GM18909 (cell line): Measurements from ENCODE around the gene LYSMD3.

Experiments used
- ATAC-seq: cut with Tn5 transposase; IDR thresholded peaks from one replicate; pipeline ENCODE4 v1.9.1; 2021; ENCODE audit warnings: mild to moderate bottlenecking; ENCODE audit not compliant: unreplicated experiment, poor library complexity

Gene LYSMD3

DNA sequence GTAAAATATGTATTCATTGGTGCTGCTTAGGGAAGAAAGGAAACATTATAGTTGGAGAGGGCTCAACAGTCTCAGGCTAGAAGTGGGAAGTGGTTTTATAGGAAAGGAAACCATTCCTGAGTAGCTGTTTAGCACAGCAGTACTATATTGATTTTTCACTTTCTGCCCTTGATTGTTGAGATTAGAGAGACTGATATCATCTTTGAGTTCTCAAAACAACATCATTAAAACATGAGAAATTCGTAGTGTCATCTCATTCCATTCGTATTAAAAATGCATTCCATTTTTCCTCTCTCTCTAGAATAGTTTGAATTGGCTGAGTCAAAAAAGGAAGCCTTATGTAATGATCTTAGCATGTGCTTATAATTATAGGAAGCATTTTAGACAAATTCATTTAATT, 40.6 kb downstream of the LYSMD3 start:
- no peak for ATAC-seq

DNA sequence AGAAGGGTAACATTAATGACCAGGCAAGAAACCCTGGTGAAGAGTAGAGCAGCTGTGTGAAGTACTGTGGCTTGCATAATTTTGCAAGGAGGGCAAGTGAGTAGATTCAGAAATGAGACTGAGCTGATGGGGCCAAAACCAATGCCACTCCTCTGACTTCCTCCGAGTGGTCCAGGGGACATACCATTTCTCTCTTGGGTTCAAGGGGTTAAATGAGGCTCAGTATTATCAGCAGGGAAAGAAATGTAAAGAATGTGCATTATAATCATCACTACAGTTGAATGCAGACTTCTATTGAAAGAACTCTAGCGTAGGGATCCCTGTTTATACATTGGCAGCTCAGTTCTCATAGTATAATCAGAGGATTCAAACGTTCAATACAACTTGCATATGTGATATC, 44.8 kb downstream of the LYSMD3 start:
- ATAC-seq, result no peak

DNA sequence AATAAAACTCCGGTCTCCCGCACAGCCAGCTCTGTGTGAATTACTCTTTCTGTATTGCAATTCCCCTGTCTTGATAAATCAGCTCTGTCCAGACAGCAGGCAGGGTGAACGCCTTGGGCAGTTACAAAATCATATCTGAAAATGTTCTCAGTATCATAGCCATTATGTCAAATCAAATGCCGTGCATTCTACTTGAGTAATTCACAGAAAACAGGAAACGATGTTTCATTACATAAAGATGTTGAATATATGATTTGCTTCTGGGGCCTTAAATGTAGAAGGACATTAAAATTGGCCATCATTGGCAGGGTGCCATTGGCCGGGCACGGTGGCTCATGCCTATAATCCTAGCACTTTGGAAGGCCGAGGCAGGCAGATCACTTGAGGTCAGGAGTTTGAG, 46.2 kb downstream of the LYSMD3 start:
- no peak for ATAC-seq

DNA sequence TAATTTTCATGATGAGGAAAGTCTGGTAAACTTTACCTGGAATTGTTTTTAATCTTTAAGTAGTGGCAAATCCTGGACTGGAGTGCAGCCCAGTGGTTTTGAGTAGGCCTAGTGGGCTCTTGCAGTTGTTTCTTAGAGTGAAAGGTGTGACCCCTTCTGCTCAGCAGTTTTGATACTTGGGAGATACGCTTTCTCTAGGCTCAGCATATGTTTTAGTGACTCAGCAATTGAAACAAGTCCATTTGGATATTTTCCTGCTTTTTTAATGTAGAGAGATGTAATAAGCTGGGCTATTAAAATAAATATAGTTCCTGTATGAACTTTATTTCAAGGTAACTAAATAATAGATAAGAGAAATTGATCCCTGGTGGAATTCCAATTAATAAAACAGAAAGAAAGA, 48.7 kb downstream of the LYSMD3 start:
- no peak for ATAC-seq

DNA sequence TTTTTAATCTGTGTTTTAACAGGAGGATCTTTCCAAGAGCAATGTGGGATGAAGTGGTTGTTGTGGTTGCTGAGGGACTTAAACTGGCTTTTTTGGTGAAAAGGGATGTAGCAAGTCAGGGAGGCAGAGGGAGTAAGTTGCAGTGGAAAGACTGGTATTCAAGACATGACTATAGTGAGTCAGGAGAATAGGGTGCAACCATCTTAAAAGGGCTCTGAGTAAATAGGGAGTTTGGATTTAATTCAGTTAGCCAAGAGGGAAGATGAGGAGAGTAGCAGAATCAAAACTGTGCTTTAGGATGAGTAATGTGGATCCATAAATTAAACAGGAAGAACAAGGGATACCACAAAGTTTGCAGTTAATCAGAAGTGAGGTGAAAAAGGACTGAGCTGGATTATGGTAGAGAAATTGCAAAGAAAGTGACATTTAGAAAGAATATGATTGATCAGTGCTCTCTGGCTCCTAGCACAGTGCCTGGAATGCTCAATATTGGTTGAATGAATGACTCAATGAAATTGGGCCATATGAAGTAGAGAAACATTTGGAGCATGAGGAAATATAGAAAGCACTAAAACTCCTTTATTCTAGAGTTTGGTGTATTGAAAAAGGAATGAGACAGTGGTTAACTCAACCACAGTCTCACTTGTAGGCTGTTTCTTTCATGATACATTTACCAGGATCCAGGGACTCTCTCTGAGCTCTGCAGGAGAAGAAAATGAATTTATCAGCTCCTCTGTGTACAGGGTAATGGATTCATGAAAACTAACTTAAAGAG, 49.6 kb downstream of the LYSMD3 start:
- ATAC-seq, result no peak

DNA sequence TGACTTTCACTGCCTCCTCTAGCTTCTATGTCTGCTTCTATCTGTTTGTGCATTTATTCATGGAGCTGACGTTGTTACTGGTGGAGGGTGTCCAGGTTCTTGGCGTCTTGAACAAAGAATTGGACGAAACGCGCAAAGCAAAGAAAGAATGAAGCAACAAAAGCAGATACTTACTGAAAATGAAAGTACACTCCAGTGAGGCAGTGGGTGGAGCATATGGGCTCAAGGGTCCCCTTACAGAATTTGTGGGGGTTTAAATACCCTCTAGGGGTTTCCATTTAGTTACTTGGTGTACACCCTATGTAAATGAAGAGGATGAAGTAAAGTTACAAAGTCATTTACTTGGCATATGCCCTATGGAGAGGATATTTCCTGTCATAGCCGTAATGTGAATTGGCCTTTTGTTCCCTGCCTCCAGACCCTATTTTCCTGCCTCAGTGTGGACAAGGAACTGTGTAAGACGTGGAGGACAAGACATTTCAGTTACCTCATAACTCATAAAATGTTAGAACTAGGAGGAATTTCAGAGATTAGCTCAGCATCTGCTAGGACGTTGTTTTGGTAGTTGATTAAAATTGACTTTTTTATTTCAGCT, 51.7 kb downstream of the LYSMD3 start:
- ATAC-seq, result no peak

DNA sequence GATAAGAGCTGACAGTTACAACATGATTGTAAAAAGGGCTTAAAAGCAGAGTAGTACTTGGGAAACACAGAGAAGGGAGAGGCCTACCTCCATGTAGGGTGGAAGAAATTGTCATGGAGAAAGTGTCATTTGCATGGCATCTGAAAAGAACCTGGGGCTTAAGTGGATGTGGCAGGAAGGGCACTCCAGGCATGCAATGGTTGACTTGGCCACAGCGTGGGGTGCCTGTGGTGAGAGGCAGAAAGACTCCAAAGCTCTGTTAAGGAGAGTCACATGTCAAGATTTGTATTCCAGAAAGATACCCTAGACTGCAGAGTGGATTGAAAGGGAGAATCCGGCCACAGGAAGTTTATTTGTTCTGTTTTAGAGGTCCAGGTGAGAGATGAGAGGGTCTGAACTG, 52.3 kb downstream of the LYSMD3 start:
- ATAC-seq, result no peak

DNA sequence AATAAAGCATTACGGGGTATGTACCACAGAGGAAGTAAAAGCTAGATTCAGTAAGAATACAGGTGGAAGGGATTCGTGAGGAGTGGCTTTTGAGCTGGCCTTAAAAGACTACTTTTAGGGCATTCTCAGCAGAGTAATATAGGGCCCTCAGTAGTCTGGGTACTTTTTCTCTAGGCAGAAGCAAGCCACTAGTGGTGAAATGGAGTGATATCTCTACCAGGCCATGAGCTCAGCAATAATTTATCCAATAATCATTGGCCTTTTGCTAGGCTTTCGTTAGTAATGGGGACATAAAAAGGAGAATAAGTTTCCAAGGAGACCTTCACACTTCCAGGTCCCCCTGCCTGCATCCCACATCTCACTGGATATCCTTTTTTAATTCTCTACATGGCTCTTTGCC, 53.0 kb downstream of the LYSMD3 start:
- no peak for ATAC-seq

DNA sequence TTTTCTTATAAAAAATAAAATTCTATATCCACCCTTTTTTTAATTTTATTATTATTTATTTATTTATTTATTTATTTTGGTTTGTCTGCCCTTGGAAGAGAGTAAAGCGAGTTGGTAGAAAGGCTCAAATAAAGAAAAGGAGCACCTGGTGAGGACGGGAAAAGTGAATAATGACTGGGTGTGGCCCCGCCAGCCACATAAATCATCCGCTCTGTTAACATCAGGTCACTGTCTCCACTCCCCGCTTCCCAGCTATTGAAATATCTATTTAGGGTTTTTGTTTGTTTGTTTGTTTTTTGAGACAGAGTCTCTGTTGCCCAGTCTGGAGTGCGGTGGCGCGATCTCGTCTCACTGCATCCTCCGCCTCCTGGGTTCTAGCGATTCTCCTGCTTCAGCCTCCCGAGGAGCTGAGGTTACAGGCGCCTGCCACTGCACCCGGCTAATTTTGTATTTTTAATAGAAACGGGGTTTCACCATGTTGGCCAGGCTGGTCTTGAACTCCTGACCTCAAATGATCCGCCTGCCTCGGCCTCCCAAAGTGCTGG, 53.9 kb downstream of the LYSMD3 start:
- no peak for ATAC-seq

DNA sequence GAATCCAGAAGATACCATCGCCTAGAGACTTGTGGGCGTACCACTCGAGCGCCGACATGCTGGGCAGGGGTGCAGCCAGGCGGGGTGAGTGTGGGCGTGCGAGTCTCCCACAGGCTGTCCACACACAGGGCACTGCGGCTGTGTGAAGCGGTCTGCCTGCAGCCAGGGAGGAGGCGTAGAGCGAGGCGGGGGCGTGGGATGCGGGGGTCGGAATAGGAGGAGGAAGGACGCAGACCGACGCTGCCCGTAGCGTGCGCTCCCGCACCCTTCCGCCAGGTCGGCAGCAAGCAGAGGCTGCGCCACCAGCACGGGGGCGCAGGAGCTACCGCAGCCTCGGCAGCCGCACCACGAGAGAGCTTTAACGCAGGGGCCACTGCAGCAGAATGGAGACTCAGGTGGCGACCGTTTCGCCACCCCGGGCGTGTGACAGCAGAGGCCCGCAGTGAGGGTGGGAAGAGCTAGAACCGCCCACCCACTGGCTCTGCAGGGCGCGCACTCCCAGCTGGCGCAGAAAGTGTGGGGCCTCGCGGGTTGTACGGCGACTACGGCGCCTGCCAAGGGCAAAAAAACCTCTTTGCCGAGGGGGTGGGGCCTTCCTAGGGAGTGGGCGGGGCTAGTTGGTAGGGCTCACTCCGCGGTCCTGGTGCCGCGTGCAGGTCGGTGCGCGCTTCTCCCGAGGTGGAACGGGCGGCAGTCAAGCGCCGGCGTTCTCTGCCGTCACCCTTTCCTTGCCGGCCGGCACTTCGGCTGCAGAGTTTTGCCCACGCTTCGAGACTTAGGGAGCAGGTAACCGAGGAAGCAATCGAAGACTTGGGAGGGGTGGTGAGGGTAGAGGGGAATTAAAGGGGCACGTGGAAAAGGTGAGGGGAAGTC, 54.9 kb downstream of the LYSMD3 start, which contains the start of the genes MBLAC2 and POLR3G:
TSS of gene MBLAC2 (minus strand) at position 537 of the 873 bp plus-strand sequence. CDS start at position 58, 479 bp downstream.
TSS of gene POLR3G (plus strand) at position 630 of the 873 bp plus-strand sequence. CDS start 10,704 bp downstream, outside the sequence.
- ATAC-seq, result peak; percentile 90

DNA sequence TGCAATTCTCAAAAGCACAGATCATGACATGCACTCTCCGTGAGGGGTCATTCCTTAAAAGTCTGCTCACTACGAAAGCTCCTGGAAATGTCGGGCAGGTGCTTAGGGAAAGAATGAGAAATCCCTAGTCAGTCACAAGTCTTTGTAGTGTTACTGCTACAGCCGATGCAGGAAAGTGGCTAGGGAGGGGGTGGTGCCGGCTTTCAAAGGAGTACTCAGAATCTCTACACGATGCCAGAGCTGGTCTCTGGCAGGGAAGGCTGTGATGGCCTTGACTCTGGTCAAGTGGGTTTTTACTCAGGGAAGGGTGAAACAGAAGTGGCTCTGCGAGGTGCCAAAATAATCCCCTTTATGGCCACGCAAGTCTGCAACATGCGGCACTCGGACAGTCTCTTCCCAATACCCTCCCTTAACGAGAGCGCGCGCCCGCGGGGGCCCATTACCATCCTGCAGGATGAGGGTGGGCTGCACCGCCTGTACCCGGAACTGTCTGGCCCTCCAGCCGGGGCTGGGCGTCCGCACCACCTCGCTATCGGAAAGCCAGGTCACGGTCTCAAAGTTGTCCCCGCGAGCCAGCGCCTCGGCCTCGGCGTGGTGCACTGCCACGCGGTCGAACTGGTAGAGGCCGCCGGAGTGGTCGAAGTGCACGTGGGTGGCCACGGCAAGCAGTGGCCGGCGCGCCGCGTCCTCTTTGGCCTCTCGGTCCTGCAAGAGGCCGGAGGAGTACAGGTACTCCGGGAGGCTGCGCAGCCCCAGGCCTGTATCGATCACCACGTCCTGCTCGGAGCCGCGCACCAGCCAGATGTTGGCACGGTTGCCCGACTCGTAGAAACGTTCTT, 55.8 kb downstream of the LYSMD3 start:
- peak; percentile 15 for ATAC-seq

DNA sequence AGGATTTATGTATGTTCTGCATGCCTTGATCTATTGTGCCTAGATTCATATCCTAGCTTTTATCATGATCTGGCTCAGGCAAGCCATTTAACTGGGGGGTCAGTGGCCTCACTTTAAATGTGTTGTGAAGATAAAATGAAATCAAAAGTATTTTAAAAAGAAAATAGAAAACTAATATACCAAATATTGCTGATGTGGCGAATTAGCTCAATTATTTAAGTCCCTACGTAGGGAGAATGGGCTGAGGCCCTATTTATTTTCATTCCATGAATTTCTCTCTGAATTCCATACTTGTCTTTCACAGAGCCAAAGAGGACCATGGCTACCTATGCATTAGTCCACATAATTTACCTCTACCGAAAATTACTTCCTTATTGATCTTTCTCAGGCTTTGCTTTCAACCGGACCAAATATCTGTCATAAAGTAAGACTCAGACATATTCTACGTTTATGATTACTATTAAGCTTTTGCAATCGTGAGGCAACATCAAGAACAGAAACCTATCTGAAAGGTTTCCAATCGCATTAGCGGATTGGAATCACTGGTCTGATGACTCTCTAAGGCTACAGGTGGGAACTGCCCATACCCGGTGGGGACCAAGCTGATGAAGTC, 56.5 kb downstream of the LYSMD3 start:
- peak; percentile 15 for ATAC-seq
